BLaER1 treated with 17β-estradiol and CSF1 and Interleukin-3, amounts not matched to agents 10 nM and 100 nM (cell line): ENCODE measurements around the gene SLA2.
"Not testable (repeated sequence)": the region's sequence is repeated elsewhere in the genome, so short reads cannot be mapped to it uniquely, and the experiment has no call there.

ENCODE experiments used
- H3K27ac ChIP-seq, 11 experiments: shearing (Covaris generic); formaldehyde crosslinking; 2 replicates each; pipeline ENCODE4 v1.8.1; 2022
- H3K27me3 ChIP-seq, 11 experiments: shearing (Covaris generic); formaldehyde crosslinking; 2 replicates each; pipeline ENCODE4 v1.8.1; 2022
- H3K36me3 ChIP-seq, 11 experiments: shearing (Covaris generic); formaldehyde crosslinking; 2 replicates each; pipeline ENCODE4 v1.8.1; 2022
- H3K4me1 ChIP-seq, 10 experiments: shearing (Covaris generic); formaldehyde crosslinking; 2 replicates each; pipeline ENCODE4 v1.8.1; 2022
- H3K4me2 ChIP-seq, 11 experiments: shearing (Covaris generic); formaldehyde crosslinking; 2 replicates each; pipeline ENCODE4 v1.8.1; 2022
- H3K4me3 ChIP-seq, 10 experiments: shearing (Covaris generic); formaldehyde crosslinking; 2 replicates each; pipeline ENCODE4 v1.8.1; 2022
- H3K9ac ChIP-seq, 11 experiments: shearing (Covaris generic); formaldehyde crosslinking; 2 replicates each; pipeline ENCODE4 v1.8.1; 2022
- H3K9me3 ChIP-seq, 11 experiments: shearing (Covaris generic); formaldehyde crosslinking; replicated peaks in 1 of 11; 2 replicates each; pipeline ENCODE4 v1.8.1; 2022
- H4K20me1 ChIP-seq, 11 experiments: shearing (Covaris generic); formaldehyde crosslinking; 2 replicates each; pipeline ENCODE4 v1.8.1; 2022
- Cebpa-rat ChIP-seq, 11 experiments: shearing (Covaris generic); IDR thresholded peaks; 2 replicates each; pipeline ENCODE4 v1.8.1; 2022

Gene SLA2

GRCh38 chr20:36624068-36624943, 21.7 kb downstream of the SLA2 start:
- Histone ChIP-seq H3K36me3 (no peaks in the 10 kb centered on the region), H3K27ac (no peak overlapping the region)

GRCh38 chr20:36623444-36623843, 22.6 kb downstream of the SLA2 start:
- Histone ChIP-seq H3K27me3 (no peaks in the 10 kb centered on the region), H3K9ac (no peak overlapping the region), H3K9me3 (no peaks in the 10 kb centered on the region), H3K4me2 (no peak overlapping the region), H4K20me1 (no peaks in the 10 kb centered on the region), H3K4me1 (peaks cover 0 to 8% (median 0%) of the 10 kb centered on the region in 10 experiments; a peak in 2 of 20 replicates), H3K4me3 (no peak overlapping the region), H3K36me3 (no peaks in the 10 kb centered on the region), H3K27ac (no peak overlapping the region)
- TF ChIP-seq Cebpa-rat (IDR thresholded peaks at IDR 0.05), result no peak

More at GRCh38 chr20:36624068-36624943, 21.7 kb downstream of the SLA2 start:
- H3K9ac ChIP-seq, result no peak overlapping the region
- H3K4me1 ChIP-seq, result peaks cover 1 to 16% (median 6%) of the 10 kb centered on the region in 10 experiments; a peak in 19 of 20 replicates
- TF ChIP-seq Cebpa-rat (IDR thresholded peaks at IDR 0.05), result no peak
- no peaks in the 10 kb centered on the region for H4K20me1 ChIP-seq
- H3K9me3 ChIP-seq, result no peaks in the 10 kb centered on the region
- H3K4me2 ChIP-seq, result no peak overlapping the region
- H3K4me3 ChIP-seq, result no peak overlapping the region
- no peaks in the 10 kb centered on the region for H3K27me3 ChIP-seq

DNA sequence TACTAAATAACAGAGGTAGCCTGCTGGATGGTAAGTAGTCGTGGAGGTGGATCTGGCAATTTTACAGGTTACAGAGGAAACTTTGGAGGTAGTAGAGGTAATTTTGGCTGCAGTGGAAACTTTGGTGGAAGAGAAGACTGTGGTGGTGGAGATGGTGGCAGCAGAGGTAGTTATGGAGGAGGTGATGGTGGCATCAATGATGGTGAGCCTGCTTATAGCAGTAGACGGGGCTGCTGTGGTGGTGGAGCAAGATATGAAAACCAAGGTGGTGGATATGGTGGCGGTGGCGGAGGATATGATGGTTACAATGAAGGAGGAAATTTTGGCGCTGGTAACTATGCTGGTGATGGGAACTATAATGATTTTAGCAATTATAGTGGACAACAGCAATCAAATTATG, 25.1 kb downstream of the SLA2 start:
- Histone ChIP-seq H3K36me3 (peaks cover 0 to 2% (median 0%) of the 10 kb centered on the region in 11 experiments; a peak in 2 of 22 replicates), H3K27ac (no peak overlapping the region), H3K4me3 (no peak overlapping the region), H3K9me3 (no peaks in the 10 kb centered on the region), H3K27me3 (no peaks in the 10 kb centered on the region), H3K4me1 (no peaks in the 10 kb centered on the region), H4K20me1 (0 out of 22 replicates have a peak, but pooled peaks cover 0 to 2% (median 0%) of the 10 kb centered on the region in 11 experiments), H3K9ac (no peak overlapping the region), H3K4me2 (no peak overlapping the region)
- no peak for TF ChIP-seq Cebpa-rat (IDR thresholded peaks at IDR 0.05)

GRCh38 chr20:36614781-36615557, 31.0 kb downstream of the SLA2 start:
- Histone ChIP-seq H3K4me2 (no peak overlapping the region), H3K4me3 (no peak overlapping the region), H3K9ac (peak overlapping the region in 1 of 11 experiments; percentile 9; a peak in 1 of 22 replicates), H3K36me3 (peaks cover 54 to 61% (median 57%) of the 10 kb centered on the region in 11 experiments), H3K27me3 (no peaks in the 10 kb centered on the region), H4K20me1 (peaks cover 0 to 60% (median 53%) of the 10 kb centered on the region in 11 experiments; a peak in 20 of 22 replicates), H3K27ac (0 out of 22 replicates have a peak overlapping the region, but pooled peaks of 1 of the 11 experiments have one; percentile 21), H3K4me1 (no peaks in the 10 kb centered on the region), H3K9me3 (no peaks in the 10 kb centered on the region)
- no peak for TF ChIP-seq Cebpa-rat (IDR thresholded peaks at IDR 0.05)

DNA sequence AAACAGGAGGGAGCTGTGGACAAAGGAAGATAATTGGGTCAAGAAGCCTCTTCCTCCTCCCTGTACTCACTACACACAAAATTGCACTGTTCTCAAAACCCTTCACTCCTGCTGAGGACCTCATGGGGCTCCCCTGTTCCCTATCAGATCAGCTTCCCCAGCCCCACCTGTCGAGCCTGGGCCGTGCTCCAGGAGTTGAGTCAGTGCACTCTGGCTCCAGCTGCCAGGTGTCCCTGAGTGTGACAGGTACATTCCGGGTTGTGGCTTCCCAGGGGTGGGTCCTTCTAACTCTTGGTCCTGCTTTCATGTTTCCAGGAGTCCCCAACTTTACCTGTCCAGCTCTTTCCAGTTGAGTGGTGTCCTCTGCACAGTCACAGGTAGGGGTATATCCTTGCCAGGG, 32.0 kb downstream of the SLA2 start:
- Histone ChIP-seq H4K20me1 (peaks cover 0 to 68% (median 57%) of the 10 kb centered on the region in 11 experiments; a peak in 20 of 22 replicates), H3K27ac (no peak overlapping the region), H3K4me3 (no peak overlapping the region), H3K4me2 (no peak overlapping the region), H3K27me3 (no peaks in the 10 kb centered on the region), H3K4me1 (no peaks in the 10 kb centered on the region), H3K9me3 (no peaks in the 10 kb centered on the region), H3K36me3 (peaks cover 63 to 71% (median 66%) of the 10 kb centered on the region in 11 experiments), H3K9ac (no peak overlapping the region)
- no peak for TF ChIP-seq Cebpa-rat (IDR thresholded peaks at IDR 0.05)

- H3K9me3 ChIP-seq, result no peaks in the 10 kb centered on the region
- H3K9ac ChIP-seq, result no peak overlapping the region; a peak in 1 of 22 replicates
- no peak overlapping the region for H3K4me2 ChIP-seq
- peaks cover 15 to 91% (median 79%) of the 10 kb centered on the region in 11 experiments; a peak in 21 of 22 replicates for H4K20me1 ChIP-seq
- H3K4me3 ChIP-seq, result no peak overlapping the region
- H3K27ac ChIP-seq, result no peak overlapping the region
- no peak for TF ChIP-seq Cebpa-rat (IDR thresholded peaks at IDR 0.05)
- no peaks in the 10 kb centered on the region for H3K27me3 ChIP-seq
- peaks cover 11 to 16% (median 14%) of the 10 kb centered on the region in 10 experiments for H3K4me1 ChIP-seq
- peaks cover 77 to 89% (median 83%) of the 10 kb centered on the region in 11 experiments for H3K36me3 ChIP-seq
Observed at GRCh38 chr20:36611625-36612024, 34.4 kb downstream of the SLA2 start.

GRCh38 chr20:36608388-36608728, 37.6 kb downstream of the SLA2 start:
- H3K27me3 ChIP-seq, H3K9me3 ChIP-seq, H3K4me3 ChIP-seq: not testable (repeated sequence)
- Histone ChIP-seq H3K4me2 (peak overlapping the region in 3 of 11 experiments; percentile 81 to 90 (median 84); a peak in 4 of 22 replicates), H3K4me1 (peaks cover 28 to 35% (median 32%) of the 10 kb centered on the region in 10 experiments), H4K20me1 (peaks cover 16 to 75% (median 71%) of the 10 kb centered on the region in 11 experiments; a peak in 21 of 22 replicates), H3K36me3 (peaks cover 57 to 62% (median 60%) of the 10 kb centered on the region in 11 experiments), H3K27ac (peak overlapping the region in 3 of 11 experiments; percentile 90 to 94 (median 92); a peak in 3 of 22 replicates), H3K9ac (peak overlapping the region in 1 of 11 experiments; percentile 94; a peak in 1 of 22 replicates)

GRCh38 chr20:36607586-36608387, 38.2 kb downstream of the SLA2 start:
- Histone ChIP-seq H3K4me2 (peak overlapping the region; percentile 78 to 97 (median 85)), H3K27ac (peak overlapping the region in 10 of 11 experiments; percentile 78 to 95 (median 92); a peak in 18 of 22 replicates), H3K4me3 (peak overlapping the region; percentile 81 to 100 (median 92); a peak in 17 of 20 replicates), H3K36me3 (peaks cover 51 to 56% (median 54%) of the 10 kb centered on the region in 11 experiments), H3K9ac (peak overlapping the region; percentile 91 to 97 (median 94); a peak in 20 of 22 replicates), H3K9me3 (no peaks in the 10 kb centered on the region), H4K20me1 (peaks cover 16 to 69% (median 65%) of the 10 kb centered on the region in 11 experiments; a peak in 21 of 22 replicates), H3K27me3 (no peaks in the 10 kb centered on the region), H3K4me1 (peaks cover 28 to 39% (median 33%) of the 10 kb centered on the region in 10 experiments)
- no peak for TF ChIP-seq Cebpa-rat (IDR thresholded peaks at IDR 0.05)
